Progenitor cell of endocrine pancreas (in vitro differentiated cells): ENCODE measurements around the gene MMS19. TPM values are rescaled to one million over a fixed set of nuclear protein-coding genes. Genes with fewer than 3 reads are reported as not detected.

Experiments
- DNase-seq: peaks from one replicate; pipeline ENCODE4 v3.0.0; 2021; ENCODE audit warnings: low spot score; ENCODE audit not compliant: unreplicated experiment
- H3K27ac Mint-ChIP-seq: 2 replicates; pipeline ENCODE4 v1.8.0; 2021; ENCODE audit warnings: mild to moderate bottlenecking, moderate library complexity, mixed read lengths
- H3K27me3 Mint-ChIP-seq: 2 replicates; pipeline ENCODE4 v1.8.0; 2021; ENCODE audit warnings: mixed read lengths
- H3K36me3 Mint-ChIP-seq: 2 replicates; pipeline ENCODE4 v1.8.0; 2022; ENCODE audit warnings: mixed read lengths; ENCODE audit not compliant: insufficient read depth
- H3K4me1 Mint-ChIP-seq: 2 replicates; pipeline ENCODE4 v1.8.0; 2021; ENCODE audit warnings: low read depth, mixed read lengths
- H3K4me3 Mint-ChIP-seq: 2 replicates; pipeline ENCODE4 v1.8.0; 2021; ENCODE audit warnings: low read depth, mild to moderate bottlenecking, moderate library complexity, mixed read lengths
- H3K9me3 Mint-ChIP-seq: 2 replicates; pipeline ENCODE4 v1.8.0; 2021; ENCODE audit warnings: low read depth, mixed read lengths
- CTCF ChIP-seq: fragments of 200-600 bp; sonication (generic); IDR thresholded peaks from one replicate; pipeline ENCODE4 v1.5.0; 2021; ENCODE audit warnings: antibody characterized with exemption, mild to moderate bottlenecking; ENCODE audit not compliant: unreplicated experiment
- total RNA-seq: library from RNA; stranded (reverse); gene quantifications from 2 replicates; pipeline ENCODE4 v1.2.1, GENCODE V29; 2021

MMS19 gene
- total RNA-seq, 1 donor from 2014 or later, result 82.1 TPM

DNA sequence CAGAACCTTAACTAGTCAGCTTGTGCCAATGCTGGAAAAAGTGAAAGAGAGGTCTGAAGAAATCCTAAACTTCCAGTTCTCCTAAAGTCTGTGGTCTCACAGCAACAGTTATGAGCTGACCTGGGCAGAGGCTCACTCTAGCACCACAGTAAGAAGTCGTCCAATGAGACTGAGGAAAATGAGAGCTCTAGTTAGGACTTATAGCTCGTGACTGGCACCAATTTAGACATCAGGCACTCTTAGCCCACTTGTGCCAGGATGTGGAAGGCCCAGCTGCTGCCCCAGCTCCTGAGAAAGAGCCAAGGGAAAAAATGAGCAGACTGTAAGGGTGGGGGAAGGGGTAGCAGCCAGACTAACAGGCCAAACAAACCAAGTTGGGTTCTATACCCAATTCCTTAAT lies 7.6 kb downstream of the MMS19 start:
- H3K27me3 Mint-ChIP-seq, result no peaks in the 10 kb centered on the region
- H3K4me3 Mint-ChIP-seq, result no peak overlapping the region
- no peak for DNase-seq
- peaks cover 10% of the 10 kb centered on the region for H3K4me1 Mint-ChIP-seq
- H3K36me3 Mint-ChIP-seq, result no peaks in the 10 kb centered on the region
- H3K9me3 Mint-ChIP-seq, result no peaks in the 10 kb centered on the region
- no peak overlapping the region for H3K27ac Mint-ChIP-seq
- no peak for TF ChIP-seq CTCF

GRCh38 chr10:97485647-97486281 lies 12.5 kb downstream of the MMS19 start:
- Mint-ChIP-seq H3K4me3 (no peak overlapping the region), H3K27me3 (no peaks in the 10 kb centered on the region), H3K4me1 (peaks cover 5% of the 10 kb centered on the region), H3K36me3 (peaks cover 2% of the 10 kb centered on the region), H3K27ac (peak overlapping the region; percentile 60), H3K9me3 (no peaks in the 10 kb centered on the region)
- TF ChIP-seq CTCF, result no peak
- no peak for DNase-seq

- no peak overlapping the region for H3K4me3 Mint-ChIP-seq
- H3K27ac Mint-ChIP-seq, result no peak overlapping the region
- no peaks in the 10 kb centered on the region for H3K27me3 Mint-ChIP-seq
Observed at GRCh38 chr10:97483921-97484320, 14.3 kb downstream of the MMS19 start.

DNA sequence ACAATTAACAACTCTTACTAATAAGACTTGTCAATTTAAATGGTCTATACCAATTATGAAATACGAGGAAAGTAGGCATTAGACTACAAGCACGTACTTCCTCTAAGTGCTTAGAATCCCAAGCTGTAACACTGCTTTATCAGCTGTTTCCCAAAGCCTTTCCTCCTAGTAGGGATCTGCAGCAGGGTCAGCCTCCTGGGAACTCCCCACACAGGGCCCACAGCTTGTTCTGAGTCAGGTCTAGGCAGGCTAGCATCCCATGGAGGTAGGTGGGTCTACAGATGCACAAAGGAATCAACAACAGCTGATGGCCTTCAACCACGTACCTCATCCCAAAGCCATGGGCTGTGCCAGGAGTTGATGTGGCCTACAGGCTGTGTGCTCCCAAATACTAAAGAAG lies 14.7 kb downstream of the MMS19 start:
- DNase-seq, result no peak
- Mint-ChIP-seq H3K27ac (no peak overlapping the region), H3K9me3 (no peaks in the 10 kb centered on the region), H3K4me1 (peaks cover 5% of the 10 kb centered on the region), H3K36me3 (peaks cover 5% of the 10 kb centered on the region), H3K4me3 (no peak overlapping the region), H3K27me3 (no peaks in the 10 kb centered on the region)
- TF ChIP-seq CTCF, result no peak

More at GRCh38 chr10:97483921-97484320, 14.3 kb downstream of the MMS19 start:
- TF ChIP-seq CTCF, result no peak
- no peak for DNase-seq
- Mint-ChIP-seq H3K4me1 (peaks cover 5% of the 10 kb centered on the region), H3K36me3 (peaks cover 5% of the 10 kb centered on the region), H3K9me3 (no peaks in the 10 kb centered on the region)

GRCh38 chr10:97482381-97482780 lies 15.8 kb downstream of the MMS19 start:
- no peak overlapping the region for H3K4me3 Mint-ChIP-seq
- H3K27ac Mint-ChIP-seq, result no peak overlapping the region
- H3K36me3 Mint-ChIP-seq, result peaks cover 5% of the 10 kb centered on the region
- no peak for TF ChIP-seq CTCF
- no peaks in the 10 kb centered on the region for H3K27me3 Mint-ChIP-seq
- H3K9me3 Mint-ChIP-seq, result no peaks in the 10 kb centered on the region
- peaks cover 5% of the 10 kb centered on the region for H3K4me1 Mint-ChIP-seq
- DNase-seq, result no peak
